GM19240 (cell line): ENCODE data around the gene CRY1.

ENCODE experiments used
- DNase-seq: peaks from one replicate; pipeline ENCODE4 v3.0.0; 2011; ENCODE audit warnings: low spot score; ENCODE audit not compliant: insufficient read length

Gene CRY1

GRCh38 chr12:107093417-107094182 is at the start of gene CRY1:
CRY1 (minus strand) TSS chr12:107093549; CDS start chr12:107092961, 588 bp downstream.
- peak; percentile 33 for DNase-seq

GRCh38 chr12:107139787-107140186 is 46.4 kb upstream of the CRY1 start:
- DNase-seq, result no peak

- DNase-seq, result no peak
Measured at GRCh38 chr12:107138990-107139389, 45.6 kb upstream of the CRY1 start.

GRCh38 chr12:107135177-107135576 is 41.8 kb upstream of the CRY1 start:
- DNase-seq, result no peak

GRCh38 chr12:107134558-107134957 is 41.2 kb upstream of the CRY1 start:
- DNase-seq, result no peak

- no peak for DNase-seq
Measured at GRCh38 chr12:107133462-107133861, 40.1 kb upstream of the CRY1 start.

GRCh38 chr12:107131832-107132616 is 38.7 kb upstream of the CRY1 start:
- peak; percentile 10 for DNase-seq

- DNase-seq, result no peak
Measured at GRCh38 chr12:107130830-107131611, 37.7 kb upstream of the CRY1 start.

GRCh38 chr12:107129315-107129930 is 36.1 kb upstream of the CRY1 start:
- DNase-seq, result no peak

- DNase-seq, result no peak
Measured at GRCh38 chr12:107127482-107128430, 34.4 kb upstream of the CRY1 start.

- DNase-seq, result no peak
Measured at GRCh38 chr12:107126796-107127481, 33.6 kb upstream of the CRY1 start.

- no peak for DNase-seq
Measured at GRCh38 chr12:107125833-107126232, 32.5 kb upstream of the CRY1 start.

GRCh38 chr12:107122452-107122958 is 29.2 kb upstream of the CRY1 start:
- DNase-seq, result no peak

GRCh38 chr12:107119091-107119490 is 25.7 kb upstream of the CRY1 start:
- no peak for DNase-seq

GRCh38 chr12:107118624-107119023 is 25.3 kb upstream of the CRY1 start:
- DNase-seq, result no peak

GRCh38 chr12:107115119-107115518 is 21.8 kb upstream of the CRY1 start:
- DNase-seq, result no peak

- no peak for DNase-seq
Measured at GRCh38 chr12:107111314-107111713, 18.0 kb upstream of the CRY1 start.

GRCh38 chr12:107109726-107110719 is 16.7 kb upstream of the CRY1 start:
- no peak for DNase-seq
